GM18873 (cell line): ENCODE results near the gene FAM204A.

Source experiments
- ATAC-seq: cut with Tn5 transposase; IDR thresholded peaks from one replicate; pipeline ENCODE4 v1.9.1; 2021; ENCODE audit warnings: mild to moderate bottlenecking, moderate library complexity, moderate number of reproducible peaks; ENCODE audit not compliant: unreplicated experiment, low FRiP score

Gene FAM204A

DNA sequence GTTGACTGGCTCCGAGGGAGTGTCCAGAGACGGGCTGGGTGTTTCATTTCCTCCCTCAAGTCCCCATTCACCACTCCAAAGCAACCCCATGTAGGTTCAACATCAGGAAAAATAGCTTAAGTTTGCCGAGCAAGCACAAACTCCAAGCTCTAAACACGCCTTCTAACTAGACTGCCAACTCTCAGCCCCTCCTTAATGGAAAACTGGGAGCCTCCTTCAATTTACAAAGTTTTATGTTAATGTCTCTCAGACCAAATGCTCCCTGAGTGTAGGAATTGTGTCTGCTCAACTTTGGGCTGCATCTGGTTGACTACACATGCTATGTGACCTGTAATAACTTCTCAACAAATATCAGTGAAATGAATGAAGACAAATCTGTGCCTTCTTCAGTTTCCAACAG lies 87.5 kb downstream of the FAM204A start:
- no peak for ATAC-seq

DNA sequence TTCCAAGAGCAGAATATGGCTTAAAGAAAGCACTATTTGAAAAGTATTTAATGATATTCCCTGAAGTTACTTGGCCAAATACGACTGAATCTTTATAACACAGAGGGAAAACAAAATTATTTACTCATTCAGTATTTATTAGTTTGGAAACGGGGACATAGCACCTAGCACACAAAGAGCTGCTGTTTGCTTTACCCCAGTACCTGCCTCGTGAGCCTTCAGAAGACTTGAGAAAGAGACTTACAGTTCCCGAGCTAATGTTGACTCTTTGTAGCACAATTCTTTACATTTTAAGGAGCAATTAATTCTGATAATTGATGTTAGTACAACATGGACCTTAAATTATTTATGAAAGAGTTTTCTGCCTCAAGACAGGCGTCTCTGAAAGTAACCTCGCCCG lies 88.7 kb downstream of the FAM204A start:
- ATAC-seq: no peak

DNA sequence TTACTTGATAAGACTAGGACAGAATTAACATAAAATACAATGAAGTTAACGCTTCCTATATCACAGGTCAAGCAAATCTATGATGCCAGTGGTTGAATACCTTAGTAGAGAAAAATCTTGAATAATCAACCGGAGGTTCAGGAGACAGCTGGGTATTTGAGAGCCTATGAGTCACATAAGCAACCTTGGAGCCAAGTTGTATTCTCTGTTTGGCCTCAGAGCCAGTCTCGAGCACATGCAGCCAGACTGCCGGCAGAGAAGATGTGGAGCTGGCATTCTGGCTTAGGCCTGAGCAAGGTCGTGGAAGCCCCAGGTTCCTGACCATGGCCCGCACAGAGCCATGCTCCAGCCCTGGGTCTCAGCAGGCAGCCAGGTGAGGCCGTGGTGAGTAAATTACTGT lies 90.3 kb downstream of the FAM204A start:
- no peak for ATAC-seq

DNA sequence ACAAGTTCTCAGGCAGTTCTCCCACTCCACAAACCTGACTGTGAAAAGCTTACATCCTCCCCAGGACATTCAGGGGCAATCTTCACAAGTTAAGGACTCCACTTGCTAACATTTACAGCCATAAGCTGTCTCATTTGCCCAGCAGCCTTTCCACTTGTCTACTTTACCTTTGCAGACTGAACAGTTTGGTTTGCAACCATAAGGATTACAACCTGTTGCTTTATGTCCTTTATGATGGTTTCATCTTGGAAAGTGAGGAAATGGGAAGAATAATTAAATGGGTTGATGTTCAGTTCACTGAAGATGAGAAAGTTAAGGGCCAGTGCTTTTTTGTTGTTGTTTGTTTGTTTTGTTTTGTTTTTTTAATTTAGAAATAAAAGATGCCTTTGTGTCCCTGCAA lies 92.4 kb downstream of the FAM204A start:
- ATAC-seq: no peak
